HFFc6 (cell line): ENCODE data around the gene SPEM1. TPM values are rescaled to one million over a fixed set of nuclear protein-coding genes. Genes with fewer than 3 reads are reported as not detected.

Source experiments
- DNase-seq: peaks from one replicate; pipeline ENCODE4 v3.0.0-alpha.2; 2018
- H3K27ac Mint-ChIP-seq: 2 replicates; pipeline ENCODE4 v1.8.0; 2020; ENCODE audit warnings: mild to moderate bottlenecking, mixed read lengths
- H3K27me3 Mint-ChIP-seq: 2 replicates; pipeline ENCODE4 v1.8.0; 2021; ENCODE audit warnings: mild to moderate bottlenecking, moderate library complexity, mixed read lengths; ENCODE audit not compliant: insufficient read depth
- H3K36me3 Mint-ChIP-seq: 2 replicates; pipeline ENCODE4 v1.8.0; 2021; ENCODE audit warnings: low read depth, mixed read lengths
- H3K4me1 Mint-ChIP-seq: 2 replicates; pipeline ENCODE4 v1.8.0; 2020; ENCODE audit warnings: low read depth, mixed read lengths
- H3K4me3 Mint-ChIP-seq: 2 replicates; pipeline ENCODE4 v1.8.0; 2020; ENCODE audit warnings: mild to moderate bottlenecking, moderate library complexity, mixed read lengths
- H3K9me3 Mint-ChIP-seq: 2 replicates; pipeline ENCODE4 v1.8.0; 2020; ENCODE audit warnings: mild to moderate bottlenecking, mixed read lengths
- total RNA-seq, 6 experiments: library from RNA; stranded (reverse); fragmentation: NEBNext Ultra II Directional; extraction: Animal tissue kit (Norgen Biotek cat#: 25700); gene quantifications; 2 replicates in 1 of 6; 3 replicates in 5 of 6; pipeline ENCODE4 v1.2.3, GENCODE V29; 2021
- TF ChIP-seq, protein P1 (sequence below): fragments of 200-600 bp; sonication (generic); IDR thresholded peaks from 2 replicates; pipeline ENCODE4 v1.5.0; 2021; ENCODE audit warnings: antibody characterized with exemption, mild to moderate bottlenecking

SPEM1 gene
- total RNA-seq, 6 experiments from 2014 or later = not detected

DNA sequence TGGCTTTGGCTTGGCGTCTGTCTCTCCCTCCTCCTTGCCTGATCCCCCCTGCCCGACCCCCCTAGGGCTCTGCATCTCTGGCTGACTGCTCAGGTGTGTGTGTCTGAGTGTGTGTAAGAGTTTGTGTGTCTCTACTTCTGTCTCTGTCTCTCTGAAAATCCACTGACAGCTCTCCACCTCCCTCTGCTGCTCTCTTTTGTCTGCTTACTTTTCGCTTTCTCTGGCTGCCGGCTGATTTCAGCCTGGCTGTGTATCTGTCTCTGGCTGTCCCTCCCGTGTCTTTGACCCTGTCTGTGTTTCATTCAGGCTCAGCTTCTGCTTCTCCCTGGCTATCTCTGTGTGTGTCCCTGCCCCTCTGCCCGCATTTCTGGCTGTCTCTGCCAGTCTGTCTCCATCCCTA lies 3.8 kb upstream of the SPEM1 start:
- H3K4me1 Mint-ChIP-seq = peaks cover 16% of the 10 kb centered on the region
- peaks cover 15% of the 10 kb centered on the region for H3K36me3 Mint-ChIP-seq
- no peak overlapping the region for H3K4me3 Mint-ChIP-seq
- H3K27ac Mint-ChIP-seq = no peak overlapping the region
- peaks cover 5% of the 10 kb centered on the region; the same call in 1 of the 2 replicates for H3K27me3 Mint-ChIP-seq
- DNase-seq = no peak
- no peaks in the 10 kb centered on the region for H3K9me3 Mint-ChIP-seq
- TF ChIP-seq, protein P1, sequence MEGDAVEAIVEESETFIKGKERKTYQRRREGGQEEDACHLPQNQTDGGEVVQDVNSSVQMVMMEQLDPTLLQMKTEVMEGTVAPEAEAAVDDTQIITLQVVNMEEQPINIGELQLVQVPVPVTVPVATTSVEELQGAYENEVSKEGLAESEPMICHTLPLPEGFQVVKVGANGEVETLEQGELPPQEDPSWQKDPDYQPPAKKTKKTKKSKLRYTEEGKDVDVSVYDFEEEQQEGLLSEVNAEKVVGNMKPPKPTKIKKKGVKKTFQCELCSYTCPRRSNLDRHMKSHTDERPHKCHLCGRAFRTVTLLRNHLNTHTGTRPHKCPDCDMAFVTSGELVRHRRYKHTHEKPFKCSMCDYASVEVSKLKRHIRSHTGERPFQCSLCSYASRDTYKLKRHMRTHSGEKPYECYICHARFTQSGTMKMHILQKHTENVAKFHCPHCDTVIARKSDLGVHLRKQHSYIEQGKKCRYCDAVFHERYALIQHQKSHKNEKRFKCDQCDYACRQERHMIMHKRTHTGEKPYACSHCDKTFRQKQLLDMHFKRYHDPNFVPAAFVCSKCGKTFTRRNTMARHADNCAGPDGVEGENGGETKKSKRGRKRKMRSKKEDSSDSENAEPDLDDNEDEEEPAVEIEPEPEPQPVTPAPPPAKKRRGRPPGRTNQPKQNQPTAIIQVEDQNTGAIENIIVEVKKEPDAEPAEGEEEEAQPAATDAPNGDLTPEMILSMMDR = no peak

DNA sequence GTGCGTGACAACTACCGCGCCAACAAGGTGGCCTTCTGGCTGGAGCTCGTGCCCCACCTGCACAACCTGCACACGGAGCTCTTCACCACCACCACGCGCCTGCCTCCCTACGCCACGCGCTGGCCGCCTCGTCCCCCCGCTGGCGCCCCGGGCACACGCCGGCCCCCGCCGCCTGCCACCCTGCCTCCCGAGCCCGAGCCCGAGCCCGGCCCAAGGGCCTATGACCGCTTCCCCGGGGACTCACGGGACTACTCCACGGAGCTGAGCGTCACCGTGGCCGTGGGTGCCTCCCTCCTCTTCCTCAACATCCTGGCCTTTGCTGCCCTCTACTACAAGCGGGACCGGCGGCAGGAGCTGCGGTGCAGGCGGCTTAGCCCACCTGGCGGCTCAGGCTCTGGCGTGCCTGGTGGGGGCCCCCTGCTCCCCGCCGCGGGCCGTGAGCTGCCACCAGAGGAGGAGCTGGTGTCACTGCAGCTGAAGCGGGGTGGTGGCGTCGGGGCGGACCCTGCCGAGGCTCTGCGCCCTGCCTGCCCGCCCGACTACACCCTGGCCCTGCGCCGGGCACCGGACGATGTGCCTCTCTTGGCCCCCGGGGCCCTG lies 3.0 kb upstream of the SPEM1 start:
- H3K27me3 Mint-ChIP-seq = peaks cover 4% of the 10 kb centered on the region; the same call in 1 of the 2 replicates
- no peak overlapping the region for H3K4me3 Mint-ChIP-seq
- TF ChIP-seq, protein P1 = no peak
- DNase-seq = no peak
- H3K36me3 Mint-ChIP-seq = peaks cover 15% of the 10 kb centered on the region
- no peak overlapping the region for H3K27ac Mint-ChIP-seq
- peaks cover 14% of the 10 kb centered on the region for H3K4me1 Mint-ChIP-seq
- no peaks in the 10 kb centered on the region for H3K9me3 Mint-ChIP-seq

DNA sequence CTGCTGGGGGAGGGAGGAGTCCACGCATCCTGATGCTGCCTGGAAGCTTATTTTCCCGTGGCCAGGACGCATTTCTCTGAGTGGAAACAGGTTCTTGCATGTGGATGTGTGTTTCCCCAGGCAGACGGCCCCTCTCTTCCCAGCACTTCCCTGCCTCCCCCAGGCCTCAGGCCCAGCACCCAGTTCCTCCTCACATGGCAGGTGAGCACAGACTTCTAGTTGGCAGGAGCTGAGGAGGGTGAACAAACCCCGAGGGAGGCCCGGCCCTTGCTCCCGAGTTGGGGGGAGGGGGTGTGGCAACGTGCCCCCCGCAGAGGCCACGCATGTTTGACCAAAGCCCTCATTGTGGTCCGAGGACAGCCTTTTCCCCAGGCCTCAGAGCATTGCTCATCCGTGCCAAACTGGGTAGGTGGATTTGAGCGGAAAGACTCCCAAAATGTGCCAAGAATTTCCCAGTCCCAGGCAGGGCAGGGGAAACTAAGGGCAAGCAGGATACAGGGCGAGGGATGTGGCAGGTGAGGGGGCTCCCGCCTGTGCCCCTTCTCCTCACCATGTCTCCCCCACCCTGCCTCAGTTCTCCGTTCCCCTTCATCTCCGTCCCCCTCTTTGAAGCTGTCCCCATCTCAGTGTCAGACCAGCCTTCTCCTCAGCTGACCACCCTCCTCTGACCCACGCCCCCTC lies 1.5 kb upstream of the SPEM1 start:
- H3K27me3 Mint-ChIP-seq = peaks cover 4% of the 10 kb centered on the region
- H3K27ac Mint-ChIP-seq = no peak overlapping the region
- H3K4me3 Mint-ChIP-seq = no peak overlapping the region
- DNase-seq = no peak
- H3K36me3 Mint-ChIP-seq = peaks cover 15% of the 10 kb centered on the region
- TF ChIP-seq, protein P1 = no peak
- H3K4me1 Mint-ChIP-seq = no peaks in the 10 kb centered on the region
- no peaks in the 10 kb centered on the region for H3K9me3 Mint-ChIP-seq

DNA sequence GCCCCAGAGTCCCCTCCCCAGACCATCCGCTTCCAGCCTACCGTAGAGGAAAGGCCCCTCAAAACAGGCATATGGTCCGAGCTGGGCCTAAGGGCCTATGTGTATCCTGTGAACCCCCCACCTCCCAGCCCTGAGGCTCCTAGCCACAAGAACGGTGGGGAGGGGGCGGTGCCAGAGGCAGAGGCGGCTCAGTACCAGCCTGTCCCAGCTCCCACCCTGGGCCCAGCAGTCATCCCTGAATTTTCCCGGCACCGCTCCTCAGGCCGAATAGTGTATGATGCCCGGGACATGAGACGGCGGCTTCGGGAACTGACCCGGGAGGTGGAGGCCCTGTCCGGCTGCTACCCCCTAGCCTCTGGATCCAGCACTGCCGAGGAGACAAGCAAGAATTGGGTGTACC lies 1.1 kb downstream of the SPEM1 start:
- Mint-ChIP-seq H3K27ac (no peak overlapping the region), H3K4me3 (no peak overlapping the region), H3K4me1 (no peaks in the 10 kb centered on the region), H3K27me3 (peaks cover 4% of the 10 kb centered on the region), H3K9me3 (no peaks in the 10 kb centered on the region), H3K36me3 (peaks cover 6% of the 10 kb centered on the region; the same call in 1 of the 2 replicates)
- TF ChIP-seq, protein P1 = no peak
- no peak for DNase-seq

DNA sequence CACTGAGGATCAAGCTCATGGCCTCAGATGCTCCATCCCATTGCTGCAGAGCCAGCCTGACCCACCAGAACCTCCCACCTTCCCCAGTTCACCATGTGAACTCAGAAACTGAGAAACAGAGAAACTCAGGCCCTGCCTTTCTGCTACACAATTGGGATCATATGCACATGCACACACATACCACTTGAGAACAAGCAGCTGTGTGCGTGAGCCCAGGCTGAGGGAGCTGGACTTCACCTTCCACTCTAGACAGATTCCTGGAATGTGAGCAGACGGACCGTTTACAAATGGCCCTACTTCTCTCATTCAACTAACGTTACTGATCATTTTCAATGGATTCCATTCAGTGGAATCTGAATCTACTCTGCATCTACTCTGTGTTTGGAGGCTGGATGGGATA lies 3.6 kb downstream of the SPEM1 start:
- no peaks in the 10 kb centered on the region for H3K36me3 Mint-ChIP-seq
- TF ChIP-seq, protein P1 = no peak
- H3K9me3 Mint-ChIP-seq = no peaks in the 10 kb centered on the region
- no peak overlapping the region for H3K27ac Mint-ChIP-seq
- H3K4me1 Mint-ChIP-seq = no peaks in the 10 kb centered on the region
- H3K4me3 Mint-ChIP-seq = no peak overlapping the region
- DNase-seq = no peak
- H3K27me3 Mint-ChIP-seq = peaks cover 3% of the 10 kb centered on the region
